ENCODE data around the gene KCNK16.

Gene KCNK16

GRCh38 chr6:39317256-39317655, 5.2 kb downstream of the KCNK16 start:
- H4K20me1 ChIP-seq (ENCODE audit: insufficient read depth, low read length, poor library complexity, severe bottlenecking), result no peaks in the 10 kb centered on the region
- peaks cover 4% of the 10 kb centered on the region for H3K4me1 ChIP-seq (ENCODE audit: insufficient read depth, low read length, poor library complexity, severe bottlenecking)
- H3K9ac ChIP-seq (ENCODE audit: low read depth, low read length, poor library complexity, severe bottlenecking), result no peak overlapping the region
- H3K4me3 ChIP-seq (ENCODE audit: low read length, poor library complexity, severe bottlenecking), result no peak overlapping the region
- no peak overlapping the region for H3K4me2 ChIP-seq (ENCODE audit: low read depth, low read length, poor library complexity, severe bottlenecking)
- TF ChIP-seq EZH2phosphoT487 (IDR thresholded peaks at IDR 0.05; ENCODE audit: borderline replicate concordance) (no peak), CTCF (conservative IDR thresholded peaks at IDR 0.05; ENCODE audit: low read length) (no peak)
- H3F3A ChIP-seq (ENCODE audit: low read depth), result no peaks in the 10 kb centered on the region
- H3K27me3 ChIP-seq (ENCODE audit: insufficient read depth, low read length, poor library complexity, severe bottlenecking), result no peaks in the 10 kb centered on the region
- no peaks in the 10 kb centered on the region for H3K9me3 ChIP-seq (ENCODE audit: insufficient read depth, low read depth, low read length)
- H3K36me3 ChIP-seq (ENCODE audit: insufficient read depth, low read length), result no peaks in the 10 kb centered on the region
- H3K9me2 ChIP-seq (replicated peaks; ENCODE audit: low read depth, low read length), result no peaks in the 10 kb centered on the region
- H3K79me2 ChIP-seq (ENCODE audit: insufficient read depth, low read length), result no peaks in the 10 kb centered on the region
- H2AFZ ChIP-seq (ENCODE audit: low read length), result no peak overlapping the region

GRCh38 chr6:39314273-39314795, 8.2 kb downstream of the KCNK16 start, which contains the start of gene KCNK17:
Gene KCNK17, minus strand, starts transcription at chr6:39314419. Its CDS starts 99 bp downstream, at chr6:39314320.
- Histone ChIP-seq H3K27me3 (ENCODE audit: insufficient read depth, low read length, poor library complexity, severe bottlenecking) (no peaks in the 10 kb centered on the region), H3K36me3 (ENCODE audit: insufficient read depth, low read length) (no peaks in the 10 kb centered on the region), H3K4me3 (ENCODE audit: low read length, poor library complexity, severe bottlenecking) (no peak within 1 kb of the TSS), H4K20me1 (ENCODE audit: insufficient read depth, low read length, poor library complexity, severe bottlenecking) (no peaks in the 10 kb centered on the region), H3K4me2 (ENCODE audit: low read depth, low read length, poor library complexity, severe bottlenecking) (no peak within 1 kb of the TSS), H3F3A (ENCODE audit: low read depth) (no peaks in the 10 kb centered on the region), H3K9me3 (ENCODE audit: insufficient read depth, low read depth, low read length) (no peaks in the 10 kb centered on the region), H3K9ac (ENCODE audit: low read depth, low read length, poor library complexity, severe bottlenecking) (no peak within 1 kb of the TSS), H3K9me2 (replicated peaks; ENCODE audit: low read depth, low read length) (no peaks in the 10 kb centered on the region), H2AFZ (ENCODE audit: low read length) (no peak within 1 kb of the TSS), H3K79me2 (ENCODE audit: insufficient read depth, low read length) (no peaks in the 10 kb centered on the region), H3K4me1 (ENCODE audit: insufficient read depth, low read length, poor library complexity, severe bottlenecking) (peaks cover 16% of the 10 kb centered on the region)
- no peak for TF ChIP-seq CTCF (conservative IDR thresholded peaks at IDR 0.05; ENCODE audit: low read length)
- no peak for TF ChIP-seq EZH2phosphoT487 (IDR thresholded peaks at IDR 0.05; ENCODE audit: borderline replicate concordance)

- Histone ChIP-seq H3K9me3 (ENCODE audit: insufficient read depth, low read depth, low read length) (no peaks in the 10 kb centered on the region), H3K9ac (ENCODE audit: low read depth, low read length, poor library complexity, severe bottlenecking) (no peak overlapping the region)
Observed at GRCh38 chr6:39313526-39314272, 8.8 kb downstream of the KCNK16 start.

More at GRCh38 chr6:39313526-39314272, 8.8 kb downstream of the KCNK16 start:
- H4K20me1 ChIP-seq (ENCODE audit: insufficient read depth, low read length, poor library complexity, severe bottlenecking), result no peaks in the 10 kb centered on the region
- H3K79me2 ChIP-seq (ENCODE audit: insufficient read depth, low read length), result no peaks in the 10 kb centered on the region
- H2AFZ ChIP-seq (ENCODE audit: low read length), result no peak overlapping the region
- no peak overlapping the region for H3K4me2 ChIP-seq (ENCODE audit: low read depth, low read length, poor library complexity, severe bottlenecking)
- H3K9me2 ChIP-seq (replicated peaks; ENCODE audit: low read depth, low read length), result no peaks in the 10 kb centered on the region
- no peak for TF ChIP-seq CTCF (conservative IDR thresholded peaks at IDR 0.05; ENCODE audit: low read length)
- TF ChIP-seq EZH2phosphoT487 (IDR thresholded peaks at IDR 0.05; ENCODE audit: borderline replicate concordance), result no peak
- no peak overlapping the region for H3K4me3 ChIP-seq (ENCODE audit: low read length, poor library complexity, severe bottlenecking)
- H3K27me3 ChIP-seq (ENCODE audit: insufficient read depth, low read length, poor library complexity, severe bottlenecking), result no peaks in the 10 kb centered on the region
- H3K36me3 ChIP-seq (ENCODE audit: insufficient read depth, low read length), result no peaks in the 10 kb centered on the region
- H3K4me1 ChIP-seq (ENCODE audit: insufficient read depth, low read length, poor library complexity, severe bottlenecking), result peaks cover 12% of the 10 kb centered on the region
- H3F3A ChIP-seq (ENCODE audit: low read depth), result no peaks in the 10 kb centered on the region

Data from Loucy (cell line).